Psoas muscle (tissue), 8 donors: Measurements from ENCODE around the gene FLG2. TPM values are rescaled to one million over a fixed set of nuclear protein-coding genes. Genes with fewer than 3 reads are reported as not detected.

Experiments
- ATAC-seq, 4 donors: fragments of 200-7000 bp; cut with Tn5 transposase; one replicate each; pipeline ENCODE4 v1.9.1; 2020; ENCODE audit warnings: moderate library complexity in 3 of 4, mild to moderate bottlenecking in 2 of 4
- DNase-seq, 2 donors: peaks; one replicate each; pipeline ENCODE4 v3.0.0-alpha.2; 2020
- H3K27ac ChIP-seq: fragments of 200-600 bp; one replicate; pipeline ENCODE4 v1.8.0; 2022
- H3K27me3 ChIP-seq, 3 donors: fragments of 200-600 bp in 1 of 3; one replicate each; pipeline versions ENCODE4 v1.6.1 to v1.8.0; 2013 to 2022; ENCODE audit warnings: low read length in 2 of 3, mild to moderate bottlenecking in 2 of 3, moderate library complexity in 1 of 3; ENCODE audit not compliant: insufficient read depth in 3 of 3
- H3K36me3 ChIP-seq, 2 donors: fragments of 200-600 bp in 1 of 2; one replicate each; pipeline versions ENCODE4 v1.6.1 to v1.8.0; 2013 to 2022; ENCODE audit warnings: low read depth in 1 of 2, mild to moderate bottlenecking in 1 of 2, moderate library complexity in 1 of 2; ENCODE audit not compliant: insufficient read depth in 1 of 2
- H3K4me1 ChIP-seq: fragments of 200-600 bp; one replicate; pipeline ENCODE4 v1.8.0; 2022
- H3K4me3 ChIP-seq: fragments of 200-600 bp; one replicate; pipeline ENCODE4 v1.8.0; 2022; ENCODE audit warnings: mild to moderate bottlenecking
- H3K9me3 ChIP-seq: fragments of 200-600 bp; one replicate; pipeline ENCODE4 v1.8.0; 2022
- WGBS, 3 donors: extraction: QIAGEN DNeasy Blood & Tissue Kit; methylation state at CpG; one replicate each; pipeline versions ENCODE4 v1.1.6 to v1.1.7; 2013; 5-methylcytosine and 5-hydroxymethylcytosine counted together
- intact Hi-C, 2 donors: fragments of 100-400 bp; cut with DNase I; formaldehyde crosslinking; loops; one replicate each; pipeline versions ENCODE4 v1.11.0 to v1.14.2; 2022
- polyA plus RNA-seq, 3 donors: library from polyadenylated mRNA; stranded (reverse); fragments of 200-250 nt; gene quantifications; one replicate each; pipeline ENCODE4 v1.2.3, GENCODE V29; 2013
- total RNA-seq, 4 donors: library from RNA; stranded (reverse); fragmentation: NEBNext Ultra II Directional in 2 of 4; extraction: Animal tissue kit (Norgen Biotek cat#: 25700) in 2 of 4; gene quantifications; one replicate each; pipeline versions ENCODE4 v1.2.1 to v1.2.4, GENCODE V29; 2021 to 2023
- TF ChIP-seq, protein P1 (sequence below): fragments of 200-600 bp; IDR thresholded peaks from one replicate; pipeline ENCODE4 v1.8.0; 2022; ENCODE audit warnings: antibody characterized with exemption
- donor health status: healthy with polysubstance abuse.
- donor health status: DM: no; HTN: no; CAD: no; lungs with moderate emphysema.
- donor health status: Bipolar disorder and iron deficiency.
- donor health status: healthy.
- donor health status: DM: yes; HTN: yes; CAD: no.
- donor health status: DM: no; HTN: no; CAD: no.
- donor health status: DM: no; HTN: no; CAD: no.
- donor health status: DM: yes; HTN: yes; CAD: no.

Gene FLG2
- total and polyA plus RNA-seq, 7 donors: not detected

DNA sequence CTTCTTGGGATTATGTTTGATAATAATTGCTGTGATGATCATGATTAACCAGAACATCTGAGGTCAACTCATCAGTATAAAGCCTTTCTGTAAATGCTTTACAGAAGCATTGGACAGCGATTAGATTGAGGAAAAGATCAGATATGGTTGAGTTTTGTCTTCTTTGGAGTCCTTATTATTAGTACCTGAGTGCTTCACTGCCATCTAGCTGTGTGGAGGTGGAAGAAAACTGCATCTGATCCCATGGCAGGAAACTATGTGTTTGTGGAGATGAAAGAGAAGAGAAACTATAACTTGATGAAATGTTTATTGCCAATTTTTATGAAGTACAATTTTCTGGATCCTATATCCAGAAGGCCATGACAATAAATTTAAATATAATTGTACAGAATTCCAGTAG, 11.4 kb downstream of the FLG2 start:
- Histone ChIP-seq H3K4me1 (no peaks in the 10 kb centered on the region), H3K27ac (no peak overlapping the region), H3K9me3 (no peaks in the 10 kb centered on the region), H3K27me3 (no peaks in the 10 kb centered on the region), H3K36me3 (no peaks in the 10 kb centered on the region), H3K4me3 (no peak overlapping the region)
- intact Hi-C loops: no loop called here
- WGBS, 3 donors: 27 to 61% (median 40%) methylated on average over 1 of the region's 1 CpG
- ATAC-seq (no peak), DNase-seq (no peak)
- TF ChIP-seq, protein P1, sequence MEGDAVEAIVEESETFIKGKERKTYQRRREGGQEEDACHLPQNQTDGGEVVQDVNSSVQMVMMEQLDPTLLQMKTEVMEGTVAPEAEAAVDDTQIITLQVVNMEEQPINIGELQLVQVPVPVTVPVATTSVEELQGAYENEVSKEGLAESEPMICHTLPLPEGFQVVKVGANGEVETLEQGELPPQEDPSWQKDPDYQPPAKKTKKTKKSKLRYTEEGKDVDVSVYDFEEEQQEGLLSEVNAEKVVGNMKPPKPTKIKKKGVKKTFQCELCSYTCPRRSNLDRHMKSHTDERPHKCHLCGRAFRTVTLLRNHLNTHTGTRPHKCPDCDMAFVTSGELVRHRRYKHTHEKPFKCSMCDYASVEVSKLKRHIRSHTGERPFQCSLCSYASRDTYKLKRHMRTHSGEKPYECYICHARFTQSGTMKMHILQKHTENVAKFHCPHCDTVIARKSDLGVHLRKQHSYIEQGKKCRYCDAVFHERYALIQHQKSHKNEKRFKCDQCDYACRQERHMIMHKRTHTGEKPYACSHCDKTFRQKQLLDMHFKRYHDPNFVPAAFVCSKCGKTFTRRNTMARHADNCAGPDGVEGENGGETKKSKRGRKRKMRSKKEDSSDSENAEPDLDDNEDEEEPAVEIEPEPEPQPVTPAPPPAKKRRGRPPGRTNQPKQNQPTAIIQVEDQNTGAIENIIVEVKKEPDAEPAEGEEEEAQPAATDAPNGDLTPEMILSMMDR: no peak

DNA sequence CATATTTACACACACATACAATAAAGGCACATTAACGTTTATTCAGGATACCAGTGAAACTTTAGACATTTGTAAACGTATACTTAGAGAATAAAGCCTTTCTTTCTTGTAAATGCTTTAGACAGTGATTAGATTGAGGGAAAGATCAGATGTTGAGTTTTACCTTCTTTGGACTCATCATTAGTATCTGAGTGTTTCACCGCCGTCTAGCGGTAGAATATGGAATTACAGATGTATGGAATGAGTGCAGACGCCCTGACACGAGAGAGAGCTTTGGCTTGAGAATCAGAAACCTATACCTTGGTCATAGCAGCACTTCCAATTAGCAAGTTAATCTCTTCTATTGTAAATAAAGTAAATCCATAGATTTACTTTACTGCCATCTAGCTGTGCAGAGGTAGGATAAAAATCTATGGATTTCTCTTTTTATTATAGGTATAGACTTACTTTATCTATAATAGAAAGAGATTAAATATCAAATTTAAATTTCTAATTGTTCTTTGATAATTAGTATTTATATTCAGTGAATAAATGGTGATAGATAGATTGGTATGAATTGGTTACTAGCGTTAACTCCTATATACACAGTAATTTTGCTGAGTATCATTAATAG, 12.6 kb downstream of the FLG2 start:
- H3K27ac ChIP-seq: no peak overlapping the region
- no peaks in the 10 kb centered on the region for H3K9me3 ChIP-seq
- intact Hi-C loops: no loop called here
- no peak for DNase-seq
- H3K4me3 ChIP-seq: no peak overlapping the region
- WGBS, 3 donors: 6 to 19% (median 10%) methylated on average over 8 of the region's 8 CpGs
- TF ChIP-seq, protein P1: peak; percentile 52
- H3K4me1 ChIP-seq: no peaks in the 10 kb centered on the region
- no peaks in the 10 kb centered on the region for H3K27me3 ChIP-seq
- H3K36me3 ChIP-seq: no peaks in the 10 kb centered on the region
- no peak for ATAC-seq

DNA sequence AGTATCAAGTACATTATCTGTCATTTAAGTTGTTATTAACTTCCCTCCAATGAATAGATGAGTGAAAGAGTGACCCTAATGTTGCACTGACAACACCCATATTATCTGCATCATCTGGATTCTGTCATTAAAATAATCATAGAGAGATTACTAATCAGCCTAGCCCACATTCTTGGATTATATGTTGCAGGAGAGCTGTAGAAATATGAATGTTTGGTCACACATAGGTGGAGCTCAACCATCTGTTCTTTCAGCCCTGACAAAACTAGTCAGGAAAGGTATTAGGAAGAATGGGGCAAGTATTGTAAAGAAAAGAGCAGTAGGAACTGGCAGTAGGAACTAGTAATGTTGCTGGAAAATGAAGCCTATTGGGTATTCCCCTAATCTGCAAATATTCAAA, 15.4 kb downstream of the FLG2 start:
- no peak for DNase-seq
- no peaks in the 10 kb centered on the region for H3K9me3 ChIP-seq
- TF ChIP-seq, protein P1: no peak
- no peak overlapping the region for H3K27ac ChIP-seq
- intact Hi-C loops: no loop called here
- no peak for ATAC-seq
- no peaks in the 10 kb centered on the region for H3K27me3 ChIP-seq
- H3K4me1 ChIP-seq: no peaks in the 10 kb centered on the region
- no peaks in the 10 kb centered on the region for H3K36me3 ChIP-seq
- no peak overlapping the region for H3K4me3 ChIP-seq

DNA sequence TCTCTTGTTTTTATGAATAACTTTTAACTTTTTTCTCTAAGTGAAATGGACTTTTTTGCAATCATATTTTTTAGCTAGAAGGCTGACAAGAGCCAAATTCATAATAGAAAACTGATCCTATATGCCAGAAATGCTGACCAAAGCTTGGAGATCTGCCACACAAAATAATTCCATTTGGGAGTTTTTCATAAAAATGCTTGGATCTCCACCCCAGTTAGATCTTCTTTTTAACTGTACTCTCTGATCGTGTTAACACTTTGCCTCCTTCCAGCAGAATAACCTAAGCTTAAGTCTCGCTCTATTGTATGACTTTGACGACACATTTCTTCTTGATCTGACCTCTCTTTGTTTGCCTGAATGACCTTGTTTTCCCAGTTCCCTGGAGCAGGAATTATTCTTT, 16.8 kb downstream of the FLG2 start:
- no peaks in the 10 kb centered on the region for H3K27me3 ChIP-seq
- no peak overlapping the region for H3K27ac ChIP-seq
- no peak overlapping the region for H3K4me3 ChIP-seq
- no peak for DNase-seq
- ATAC-seq: no peak
- no peaks in the 10 kb centered on the region for H3K36me3 ChIP-seq
- TF ChIP-seq, protein P1: no peak
- WGBS, 3 donors: 47 to 64% (median 48%) methylated on average over 3 of the region's 3 CpGs
- no peaks in the 10 kb centered on the region for H3K9me3 ChIP-seq
- intact Hi-C loops: no loop called here
- no peaks in the 10 kb centered on the region for H3K4me1 ChIP-seq

DNA sequence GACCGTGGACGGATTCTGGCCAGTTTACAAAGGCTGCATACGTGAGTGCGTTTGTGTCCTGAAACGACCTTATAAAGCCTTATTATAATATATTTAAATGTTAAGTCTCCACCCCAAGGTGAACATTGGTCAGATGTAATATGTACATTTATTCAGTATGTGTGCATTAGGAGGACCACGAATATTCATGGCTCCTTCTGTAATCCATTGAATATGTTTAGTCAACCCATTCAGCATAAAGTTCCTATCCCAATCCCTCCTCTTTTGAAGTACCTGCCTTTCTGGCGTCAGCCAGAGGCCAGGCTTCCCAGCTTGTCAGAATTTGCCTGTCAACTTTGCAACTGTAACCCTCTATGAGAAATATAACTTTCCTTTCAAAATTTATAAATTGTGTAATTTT, 24.4 kb downstream of the FLG2 start:
- no peaks in the 10 kb centered on the region for H3K36me3 ChIP-seq
- no peak overlapping the region for H3K4me3 ChIP-seq
- peaks cover 0 to 2% (median 0%) of the 10 kb centered on the region in 3 donors for H3K27me3 ChIP-seq
- TF ChIP-seq, protein P1: no peak
- no peak for DNase-seq
- 56 to 78% (median 59%) methylated on average over 7 of the region's 7 CpGs for WGBS, 3 donors
- H3K9me3 ChIP-seq: no peaks in the 10 kb centered on the region
- no peak for ATAC-seq
- no peaks in the 10 kb centered on the region for H3K4me1 ChIP-seq
- intact Hi-C loops: no loop called here
- H3K27ac ChIP-seq: no peak overlapping the region
